Left ventricle myocardium inferior (tissue), 1 donor: ENCODE measurements around the gene METTL22. TPM values are rescaled to one million over a fixed set of nuclear protein-coding genes. Genes with fewer than 3 reads are reported as not detected.

ENCODE experiments used
- DNase-seq: peaks from one replicate; pipeline ENCODE4 v3.0.0-alpha.2; 2020
- H3K27ac ChIP-seq: fragments of 200-600 bp; replicated peaks from 2 replicates; pipeline ENCODE4 v1.8.0; 2021
- H3K27me3 ChIP-seq: fragments of 200-600 bp; 2 replicates; pipeline ENCODE4 v1.8.0; 2021; ENCODE audit warnings: low read depth
- H3K36me3 ChIP-seq: fragments of 200-600 bp; 2 replicates; pipeline ENCODE4 v1.8.0; 2021
- H3K4me1 ChIP-seq: fragments of 200-600 bp; 2 replicates; pipeline ENCODE4 v1.8.0; 2021
- H3K4me3 ChIP-seq: fragments of 200-600 bp; 2 replicates; pipeline ENCODE4 v1.8.0; 2021; ENCODE audit warnings: mild to moderate bottlenecking, moderate library complexity
- H3K9me3 ChIP-seq: fragments of 200-600 bp; replicated peaks from 2 replicates; pipeline ENCODE4 v1.8.0; 2021
- CTCF ChIP-seq: fragments of 200-600 bp; IDR thresholded peaks from 2 replicates; pipeline ENCODE4 v1.8.0; 2021; ENCODE audit warnings: antibody characterized with exemption, mild to moderate bottlenecking, borderline replicate concordance
- intact Hi-C: fragments of 100-400 bp; cut with micrococcal nuclease; formaldehyde crosslinking; loops from one replicate; pipeline ENCODE4 v1.11.0; 2022
- total RNA-seq: library from RNA; stranded (reverse); fragmentation: NEBNext Ultra II Directional; extraction: Animal tissue kit (Norgen Biotek cat#: 25700); gene quantifications from one replicate; pipeline ENCODE4 v1.2.1, GENCODE V29; 2021
- donor health status: DM: no; HTN: yes; CAD: no; lungs with severe emphysema.

METTL22 gene
- total RNA-seq, 1 donor from 2014 or later: 27.3 TPM

- Histone ChIP-seq H3K27me3 (no peaks in the 10 kb centered on the region), H3K27ac (no peak overlapping the region), H3K36me3 (peaks cover 88% of the 10 kb centered on the region), H3K9me3 (no peaks in the 10 kb centered on the region), H3K4me1 (no peaks in the 10 kb centered on the region), H3K4me3 (no peak overlapping the region)
- TF ChIP-seq CTCF: no peak
- DNase-seq: peak; percentile 40
- intact Hi-C loops: no loop called here
Observed at GRCh38 chr16:8644211-8645140, 23.0 kb downstream of the METTL22 start.

GRCh38 chr16:8645141-8645521 lies 23.6 kb downstream of the METTL22 start:
- TF ChIP-seq CTCF: no peak
- Histone ChIP-seq H3K36me3 (peaks cover 82% of the 10 kb centered on the region), H3K4me1 (no peaks in the 10 kb centered on the region), H3K4me3 (no peak overlapping the region), H3K27me3 (no peaks in the 10 kb centered on the region), H3K27ac (no peak overlapping the region), H3K9me3 (no peaks in the 10 kb centered on the region)
- intact Hi-C loops: no loop called here
- no peak for DNase-seq

GRCh38 chr16:8645831-8646230 lies 24.3 kb downstream of the METTL22 start:
- no peaks in the 10 kb centered on the region for H3K9me3 ChIP-seq
- intact Hi-C loops: no loop called here
- peaks cover 80% of the 10 kb centered on the region for H3K36me3 ChIP-seq
- H3K27me3 ChIP-seq: no peaks in the 10 kb centered on the region
- DNase-seq: no peak
- H3K27ac ChIP-seq: no peak overlapping the region
- TF ChIP-seq CTCF: no peak
- no peak overlapping the region for H3K4me3 ChIP-seq
- H3K4me1 ChIP-seq: no peaks in the 10 kb centered on the region

- H3K4me1 ChIP-seq: no peaks in the 10 kb centered on the region
- intact Hi-C loops: no loop called here
- H3K27me3 ChIP-seq: no peaks in the 10 kb centered on the region
- no peak overlapping the region for H3K4me3 ChIP-seq
- no peak for TF ChIP-seq CTCF
- no peak overlapping the region for H3K27ac ChIP-seq
- no peak for DNase-seq
- H3K9me3 ChIP-seq: no peaks in the 10 kb centered on the region
- H3K36me3 ChIP-seq: peaks cover 74% of the 10 kb centered on the region
Observed at GRCh38 chr16:8646326-8647053, 25.0 kb downstream of the METTL22 start.

- Histone ChIP-seq H3K27ac (no peak overlapping the region), H3K4me1 (no peaks in the 10 kb centered on the region), H3K36me3 (peaks cover 61% of the 10 kb centered on the region), H3K9me3 (no peaks in the 10 kb centered on the region), H3K27me3 (no peaks in the 10 kb centered on the region), H3K4me3 (no peak overlapping the region)
- DNase-seq: no peak
- no peak for TF ChIP-seq CTCF
- intact Hi-C loops: no loop called here
Observed at GRCh38 chr16:8647721-8648318, 26.3 kb downstream of the METTL22 start.
